Dedifferentiated amniotic fluid mesenchymal stem cell (primary cell): ENCODE results near the gene PCDHGA7.
"Not testable (repeated sequence)": the region's sequence is repeated elsewhere in the genome, so short reads cannot be mapped to it uniquely, and the experiment has no call there.

Experiments
- DNase-seq: peaks from one replicate; pipeline ENCODE4 v3.0.0-alpha.2; 2016; ENCODE audit errors: extremely low spot score

The PCDHGA7 gene

DNA sequence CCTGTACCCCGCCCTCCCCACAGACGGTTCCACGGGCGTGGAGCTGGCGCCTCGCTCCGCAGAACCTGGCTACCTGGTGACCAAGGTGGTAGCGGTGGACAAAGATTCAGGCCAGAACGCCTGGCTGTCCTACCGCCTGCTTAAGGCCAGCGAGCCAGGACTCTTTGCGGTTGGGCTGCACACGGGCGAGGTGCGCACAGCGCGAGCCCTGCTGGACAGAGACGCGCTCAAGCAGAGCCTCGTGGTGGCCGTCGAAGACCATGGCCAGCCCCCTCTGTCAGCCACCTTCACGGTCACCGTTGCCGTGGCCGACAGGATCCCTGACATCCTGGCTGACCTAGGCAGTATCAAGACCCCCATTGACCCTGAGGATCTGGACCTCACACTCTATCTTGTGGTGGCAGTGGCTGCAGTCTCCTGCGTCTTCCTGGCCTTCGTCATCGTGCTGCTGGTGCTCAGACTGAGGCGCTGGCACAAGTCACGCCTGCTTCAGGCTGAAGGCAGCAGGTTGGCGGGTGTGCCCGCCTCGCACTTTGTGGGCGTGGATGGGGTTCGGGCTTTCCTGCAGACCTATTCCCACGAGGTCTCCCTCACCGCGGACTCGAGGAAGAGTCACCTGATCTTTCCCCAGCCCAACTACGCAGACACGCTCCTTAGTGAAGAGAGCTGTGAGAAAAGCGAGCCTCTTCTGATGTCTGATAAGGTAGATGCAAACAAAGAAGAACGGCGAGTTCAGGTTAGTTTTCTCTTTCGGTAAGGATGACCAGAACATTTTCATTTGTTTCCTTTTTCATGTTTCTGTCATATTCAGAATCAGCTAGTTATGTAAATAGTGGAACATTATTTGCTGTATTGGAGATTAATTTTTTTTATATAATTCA is 16.3 kb upstream of the PCDHGA7 start:
- DNase-seq: no peak

DNA sequence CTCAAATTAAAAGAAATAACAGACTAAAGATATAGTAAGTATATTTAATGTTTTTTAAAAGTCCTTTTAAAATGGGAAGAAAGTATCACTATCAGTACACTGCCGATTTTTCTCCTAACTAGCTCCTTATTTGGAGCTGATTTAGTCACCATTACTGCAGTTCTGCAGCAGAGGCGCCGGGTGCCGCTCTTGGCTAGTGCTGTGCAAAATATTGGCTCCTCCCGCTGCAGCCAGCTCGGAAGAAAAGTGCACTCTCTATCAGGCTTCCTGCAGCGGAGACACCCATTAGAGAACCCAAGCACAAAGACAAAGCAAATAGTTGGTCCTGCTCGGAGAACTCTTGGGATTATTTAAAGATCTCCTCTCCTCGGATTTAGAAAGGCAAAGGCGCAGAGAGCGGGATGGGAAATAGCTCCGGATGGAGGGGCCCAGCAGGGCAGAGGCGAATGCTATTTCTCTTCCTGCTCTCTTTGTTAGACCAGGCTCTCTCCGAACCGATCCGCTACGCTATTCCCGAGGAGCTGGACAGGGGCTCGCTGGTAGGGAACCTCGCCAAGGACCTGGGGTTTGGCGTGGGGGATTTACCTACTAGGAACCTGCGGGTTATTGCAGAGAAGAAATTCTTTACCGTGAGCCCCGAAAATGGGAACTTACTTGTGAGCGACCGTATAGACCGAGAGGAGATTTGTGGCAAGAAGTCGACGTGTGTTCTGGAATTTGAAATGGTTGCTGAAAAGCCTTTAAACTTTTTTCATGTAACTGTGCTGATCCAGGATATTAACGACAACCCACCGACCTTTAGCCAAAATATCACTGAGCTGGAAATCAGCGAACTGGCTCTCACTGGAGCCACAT is 12.3 kb upstream of the PCDHGA7 start, which contains the start of gene PCDHGB3:
Gene PCDHGB3, plus strand, starts transcription at position 249 of the 855 bp plus-strand sequence. Its CDS starts 153 bp downstream, at position 402.
- DNase-seq: no peak

DNA sequence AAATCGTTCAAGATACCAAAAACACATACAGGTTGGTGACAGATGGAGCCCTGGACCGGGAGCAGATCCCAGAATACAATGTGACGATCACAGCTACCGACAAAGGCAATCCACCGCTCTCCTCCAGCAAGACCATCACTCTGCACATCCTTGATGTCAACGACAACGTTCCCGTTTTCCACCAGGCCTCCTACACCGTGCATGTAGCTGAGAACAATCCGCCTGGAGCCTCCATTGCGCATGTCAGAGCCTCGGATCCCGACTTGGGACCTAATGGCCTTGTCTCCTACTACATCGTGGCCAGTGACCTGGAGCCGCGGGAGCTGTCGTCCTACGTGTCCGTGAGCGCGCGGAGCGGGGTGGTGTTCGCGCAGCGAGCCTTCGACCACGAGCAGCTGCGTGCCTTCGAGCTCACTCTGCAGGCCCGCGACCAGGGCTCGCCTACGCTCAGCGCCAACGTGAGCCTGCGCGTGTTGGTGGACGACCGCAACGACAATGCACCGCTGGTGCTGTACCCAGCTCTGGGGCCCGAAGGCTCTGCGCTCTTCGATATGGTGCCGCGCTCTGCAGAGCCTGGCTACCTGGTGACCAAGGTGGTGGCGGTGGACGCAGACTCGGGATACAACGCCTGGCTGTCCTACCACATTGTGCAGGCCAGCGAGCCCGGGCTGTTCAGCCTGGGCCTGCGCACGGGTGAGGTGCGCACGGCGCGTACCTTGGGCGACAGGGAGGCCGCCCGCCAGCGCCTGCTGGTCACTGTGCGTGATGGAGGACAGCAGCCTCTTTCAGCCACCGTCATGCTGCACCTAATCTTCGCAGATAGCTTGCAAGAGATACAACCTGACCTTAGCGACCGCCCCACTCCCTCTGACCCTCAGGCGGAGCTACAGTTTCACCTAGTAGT is 10.7 kb upstream of the PCDHGA7 start:
- DNase-seq: no peak

DNA sequence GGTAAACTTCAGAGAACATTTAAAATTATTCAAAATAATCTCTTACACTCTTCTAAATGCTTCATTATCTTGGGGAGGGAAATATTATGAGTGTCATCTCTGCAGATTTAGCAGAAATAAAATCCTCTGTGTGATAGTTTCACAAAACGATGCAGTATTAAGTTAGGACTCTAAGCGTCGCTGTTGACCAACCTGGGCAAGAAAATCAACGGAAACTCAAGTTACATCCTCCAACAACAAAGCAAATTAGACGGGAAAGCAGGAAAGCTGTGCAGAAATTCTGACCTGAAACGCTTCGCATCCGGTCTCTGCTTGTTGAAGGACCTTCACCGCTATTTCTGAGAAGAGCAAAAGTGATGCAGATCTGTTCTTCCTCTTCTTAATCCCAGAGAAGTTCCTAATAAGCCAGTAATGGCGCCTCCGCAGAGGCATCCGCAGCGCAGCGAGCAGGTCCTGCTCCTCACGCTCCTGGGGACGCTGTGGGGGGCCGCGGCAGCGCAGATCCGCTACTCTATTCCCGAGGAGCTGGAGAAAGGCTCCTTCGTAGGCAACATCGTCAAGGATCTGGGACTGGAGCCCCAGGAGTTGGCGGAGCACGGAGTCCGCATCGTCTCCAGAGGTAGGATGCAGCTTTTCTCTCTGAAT is 8.7 kb upstream of the PCDHGA7 start, which contains the start of gene PCDHGA6:
Gene PCDHGA6, plus strand, starts transcription at position 219 of the 645 bp plus-strand sequence. Its CDS starts 193 bp downstream, at position 412.
- peak; percentile 39 for DNase-seq

DNA sequence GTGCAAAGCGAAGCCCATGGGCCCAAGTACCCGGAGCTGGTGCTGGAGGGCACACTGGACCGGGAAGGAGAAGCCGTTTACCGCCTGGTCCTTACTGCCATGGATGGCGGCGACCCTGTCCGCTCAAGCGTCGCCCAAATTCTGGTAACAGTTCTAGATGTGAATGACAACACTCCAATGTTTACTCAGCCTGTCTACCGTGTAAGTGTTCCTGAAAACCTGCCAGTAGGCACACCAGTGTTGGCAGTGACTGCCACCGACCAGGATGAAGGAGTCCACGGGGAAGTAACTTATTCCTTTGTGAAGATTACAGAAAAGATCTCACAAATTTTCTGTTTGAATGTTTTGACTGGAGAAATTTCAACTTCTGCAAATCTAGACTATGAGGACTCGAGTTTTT is 7.9 kb upstream of the PCDHGA7 start:
- DNase-seq: no peak

DNA sequence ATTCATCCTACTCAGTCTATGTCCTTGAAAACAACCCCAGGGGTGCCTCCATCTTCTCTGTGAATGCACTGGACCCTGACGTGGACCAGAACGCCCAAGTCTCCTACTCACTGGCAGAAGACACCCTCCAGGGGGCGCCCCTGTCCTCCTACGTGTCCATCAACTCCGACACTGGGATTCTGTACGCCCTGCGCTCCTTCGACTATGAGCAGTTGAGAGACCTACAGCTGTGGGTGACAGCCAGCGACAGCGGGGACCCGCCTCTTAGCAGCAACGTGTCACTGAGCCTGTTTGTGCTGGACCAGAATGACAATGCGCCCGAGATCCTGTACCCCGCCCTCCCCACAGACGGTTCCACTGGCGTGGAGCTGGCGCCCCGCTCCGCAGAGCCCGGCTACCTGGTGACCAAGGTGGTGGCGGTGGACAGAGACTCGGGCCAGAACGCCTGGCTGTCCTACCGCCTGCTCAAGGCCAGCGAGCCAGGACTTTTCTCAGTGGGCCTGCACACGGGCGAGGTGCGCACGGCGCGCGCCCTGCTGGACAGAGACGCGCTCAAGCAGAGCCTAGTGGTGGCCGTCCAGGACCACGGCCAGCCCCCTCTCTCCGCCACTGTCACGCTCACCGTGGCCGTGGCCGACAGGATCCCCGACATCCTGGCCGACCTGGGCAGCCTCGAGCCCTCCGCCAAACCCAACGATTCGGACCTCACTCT is 6.9 kb upstream of the PCDHGA7 start:
- not testable (repeated sequence) for DNase-seq

DNA sequence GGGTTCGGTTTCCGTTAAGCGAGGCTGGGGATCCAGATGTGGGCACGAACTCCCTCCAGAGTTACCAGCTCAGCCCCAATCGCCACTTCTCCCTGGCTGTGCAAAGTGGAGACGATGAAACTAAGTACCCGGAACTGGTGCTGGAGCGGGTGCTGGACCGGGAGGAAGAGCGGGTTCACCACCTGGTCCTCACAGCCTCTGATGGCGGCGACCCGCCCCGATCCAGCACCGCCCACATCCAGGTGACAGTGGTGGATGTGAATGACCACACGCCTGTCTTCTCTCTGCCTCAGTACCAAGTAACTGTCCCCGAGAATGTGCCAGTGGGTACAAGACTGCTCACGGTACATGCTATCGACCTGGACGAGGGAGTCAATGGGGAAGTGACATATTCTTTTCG is 803 bp downstream of the PCDHGA7 start:
- no peak for DNase-seq

DNA sequence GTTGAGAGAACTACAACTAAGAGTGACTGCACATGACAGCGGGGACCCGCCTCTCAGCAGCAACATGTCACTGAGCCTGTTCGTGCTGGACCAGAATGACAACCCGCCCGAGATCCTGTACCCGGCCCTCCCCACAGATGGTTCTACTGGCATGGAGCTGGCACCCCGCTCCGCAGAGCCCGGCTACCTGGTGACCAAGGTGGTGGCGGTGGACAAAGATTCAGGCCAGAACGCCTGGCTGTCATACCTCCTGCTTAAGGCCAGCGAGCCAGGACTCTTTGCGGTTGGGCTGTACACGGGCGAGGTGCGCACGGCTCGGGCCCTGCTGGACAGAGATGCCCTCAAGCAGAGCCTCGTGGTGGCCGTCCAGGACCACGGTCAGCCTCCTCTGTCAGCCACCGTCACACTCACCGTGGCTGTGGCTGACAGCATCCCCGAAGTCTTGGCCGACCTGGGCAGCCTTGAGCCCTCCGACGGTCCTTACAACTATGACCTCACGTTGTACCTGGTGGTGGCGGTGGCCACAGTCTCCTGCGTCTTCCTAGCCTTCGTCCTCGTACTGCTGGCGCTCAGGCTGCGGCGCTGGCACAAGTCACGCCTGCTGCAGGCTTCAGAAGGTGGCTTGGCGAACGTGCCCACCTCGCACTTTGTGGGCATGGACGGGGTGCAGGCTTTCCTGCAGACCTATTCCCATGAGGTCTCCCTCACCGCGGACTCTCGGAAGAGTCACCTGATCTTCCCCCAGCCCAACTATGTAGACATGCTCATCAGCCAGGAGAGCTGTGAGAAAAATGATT is 2.1 kb downstream of the PCDHGA7 start:
- DNase-seq: no peak

DNA sequence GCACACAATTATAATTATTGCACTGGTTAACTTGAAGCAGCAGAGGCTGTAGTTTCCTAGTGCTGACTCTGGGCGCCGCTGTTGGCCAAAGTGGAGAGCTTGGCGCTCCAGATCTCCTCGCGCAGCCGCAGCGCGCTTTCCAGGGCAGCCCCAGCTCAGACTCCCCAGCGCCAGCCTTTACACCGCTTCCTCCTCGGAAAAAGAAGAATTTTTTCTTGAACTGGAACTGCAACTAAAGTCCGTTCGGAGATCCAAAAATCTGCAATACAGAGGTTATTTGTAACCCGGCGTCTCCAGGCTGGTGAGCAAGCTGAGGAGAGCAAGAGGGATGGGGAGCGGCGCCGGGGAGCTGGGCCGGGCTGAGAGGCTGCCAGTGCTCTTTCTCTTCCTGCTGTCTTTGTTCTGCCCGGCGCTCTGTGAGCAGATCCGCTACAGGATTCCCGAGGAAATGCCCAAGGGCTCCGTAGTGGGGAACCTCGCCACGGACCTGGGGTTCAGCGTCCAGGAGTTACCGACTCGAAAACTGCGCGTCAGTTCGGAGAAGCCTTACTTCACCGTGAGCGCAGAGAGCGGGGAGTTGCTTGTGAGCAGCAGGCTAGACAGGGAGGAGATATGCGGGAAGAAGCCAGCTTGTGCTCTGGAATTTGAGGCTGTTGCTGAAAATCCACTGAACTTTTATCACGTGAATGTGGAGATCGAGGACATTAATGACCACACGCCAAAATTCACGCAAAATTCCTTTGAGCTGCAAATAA is 5.2 kb downstream of the PCDHGA7 start, which contains the start of gene PCDHGB4:
Gene PCDHGB4, plus strand, starts transcription at position 142 of the 755 bp plus-strand sequence. Its CDS starts 187 bp downstream, at position 329.
- DNase-seq: not testable (repeated sequence)

DNA sequence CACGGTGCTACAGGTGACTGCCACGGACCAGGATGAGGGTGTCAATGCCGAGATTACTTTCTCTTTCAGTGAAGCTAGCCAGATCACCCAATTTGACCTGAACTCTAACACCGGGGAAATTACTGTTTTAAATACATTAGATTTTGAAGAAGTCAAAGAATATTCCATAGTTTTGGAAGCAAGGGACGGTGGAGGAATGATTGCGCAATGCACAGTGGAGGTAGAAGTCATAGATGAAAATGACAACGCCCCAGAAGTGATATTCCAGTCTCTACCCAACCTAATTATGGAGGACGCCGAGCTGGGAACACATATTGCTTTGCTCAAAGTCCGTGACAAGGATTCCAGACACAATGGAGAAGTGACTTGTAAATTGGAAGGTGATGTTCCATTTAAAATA is 6.1 kb downstream of the PCDHGA7 start:
- no peak for DNase-seq

DNA sequence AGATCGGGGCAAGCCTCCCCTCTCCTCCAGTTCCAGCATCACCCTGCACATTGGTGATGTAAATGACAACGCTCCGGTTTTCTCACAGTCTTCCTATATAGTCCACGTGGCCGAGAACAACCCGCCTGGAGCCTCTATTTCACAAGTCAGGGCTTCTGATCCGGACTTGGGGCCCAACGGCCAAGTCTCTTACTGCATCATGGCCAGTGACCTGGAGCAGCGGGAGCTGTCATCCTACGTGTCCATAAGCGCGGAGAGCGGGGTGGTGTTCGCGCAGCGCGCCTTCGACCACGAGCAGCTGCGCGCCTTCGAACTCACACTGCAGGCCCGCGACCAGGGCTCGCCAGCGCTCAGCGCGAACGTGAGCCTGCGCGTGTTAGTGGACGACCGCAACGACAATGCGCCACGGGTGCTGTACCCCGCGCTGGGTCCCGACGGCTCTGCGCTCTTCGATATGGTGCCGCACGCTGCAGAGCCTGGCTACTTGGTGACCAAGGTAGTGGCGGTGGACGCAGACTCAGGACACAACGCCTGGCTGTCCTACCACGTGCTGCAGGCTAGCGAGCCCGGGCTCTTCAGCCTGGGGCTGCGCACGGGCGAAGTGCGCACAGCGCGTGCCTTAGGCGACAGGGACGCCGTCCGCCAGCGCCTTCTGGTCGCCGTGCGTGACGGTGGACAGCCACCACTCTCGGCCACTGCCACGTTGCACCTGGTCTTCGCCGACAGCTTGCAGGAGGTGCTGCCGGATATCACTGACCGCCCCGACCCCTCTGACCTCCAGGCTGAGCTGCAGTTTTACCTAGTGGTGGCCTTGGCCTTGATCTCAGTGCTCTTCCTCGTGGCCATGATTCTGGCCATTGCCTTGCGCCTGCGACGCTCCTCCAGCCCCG is 6.9 kb downstream of the PCDHGA7 start:
- DNase-seq: no peak

DNA sequence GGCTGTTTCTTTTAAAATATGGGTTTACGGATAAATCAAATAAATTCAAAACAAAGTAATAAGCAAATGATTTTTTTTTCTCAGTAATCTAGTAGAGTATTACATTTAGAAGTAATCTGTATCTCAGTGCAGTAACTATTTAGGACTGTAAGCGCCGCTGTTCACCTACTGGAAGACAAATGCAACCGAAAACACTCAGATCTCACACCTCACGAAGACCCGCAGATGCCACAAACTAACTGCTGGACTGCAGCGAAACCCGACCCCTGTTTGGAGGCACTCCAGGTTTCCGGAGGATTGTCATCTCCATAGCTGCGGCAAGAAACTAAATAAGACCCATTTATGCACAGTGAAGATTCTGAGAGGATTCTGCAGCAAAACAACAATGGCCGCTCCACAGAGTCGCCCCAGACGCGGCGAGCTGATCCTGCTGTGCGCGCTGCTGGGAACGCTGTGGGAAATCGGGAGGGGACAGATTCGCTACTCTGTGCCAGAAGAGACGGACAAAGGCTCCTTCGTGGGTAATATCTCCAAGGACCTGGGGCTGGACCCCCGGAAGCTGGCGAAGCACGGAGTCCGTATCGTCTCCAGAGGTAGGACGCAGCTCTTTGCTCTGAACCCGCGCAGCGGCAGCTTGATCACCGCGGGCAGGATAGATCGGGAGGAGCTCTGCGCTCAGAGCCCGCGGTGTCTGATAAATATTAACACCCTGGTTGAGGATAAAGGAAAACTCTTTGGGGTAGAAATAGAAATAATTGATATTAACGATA is 10.1 kb downstream of the PCDHGA7 start, which contains the start of gene PCDHGA8:
Gene PCDHGA8, plus strand, starts transcription at position 205 of the 770 bp plus-strand sequence. Its CDS starts 181 bp downstream, at position 386.
- DNase-seq: no peak

DNA sequence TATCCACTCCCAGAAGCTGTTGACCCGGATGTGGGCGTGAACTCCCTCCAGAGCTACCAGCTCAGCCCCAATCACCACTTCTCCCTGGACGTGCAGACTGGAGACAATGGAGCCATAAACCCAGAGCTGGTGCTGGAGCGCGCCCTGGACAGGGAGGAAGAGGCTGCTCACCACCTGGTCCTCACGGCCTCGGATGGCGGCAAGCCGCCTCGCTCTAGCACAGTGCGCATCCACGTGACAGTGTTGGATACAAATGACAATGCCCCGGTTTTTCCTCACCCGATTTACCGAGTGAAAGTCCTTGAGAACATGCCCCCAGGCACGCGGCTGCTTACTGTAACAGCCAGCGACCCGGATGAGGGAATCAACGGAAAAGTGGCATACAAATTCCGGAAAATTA is 10.7 kb downstream of the PCDHGA7 start:
- no peak for DNase-seq

DNA sequence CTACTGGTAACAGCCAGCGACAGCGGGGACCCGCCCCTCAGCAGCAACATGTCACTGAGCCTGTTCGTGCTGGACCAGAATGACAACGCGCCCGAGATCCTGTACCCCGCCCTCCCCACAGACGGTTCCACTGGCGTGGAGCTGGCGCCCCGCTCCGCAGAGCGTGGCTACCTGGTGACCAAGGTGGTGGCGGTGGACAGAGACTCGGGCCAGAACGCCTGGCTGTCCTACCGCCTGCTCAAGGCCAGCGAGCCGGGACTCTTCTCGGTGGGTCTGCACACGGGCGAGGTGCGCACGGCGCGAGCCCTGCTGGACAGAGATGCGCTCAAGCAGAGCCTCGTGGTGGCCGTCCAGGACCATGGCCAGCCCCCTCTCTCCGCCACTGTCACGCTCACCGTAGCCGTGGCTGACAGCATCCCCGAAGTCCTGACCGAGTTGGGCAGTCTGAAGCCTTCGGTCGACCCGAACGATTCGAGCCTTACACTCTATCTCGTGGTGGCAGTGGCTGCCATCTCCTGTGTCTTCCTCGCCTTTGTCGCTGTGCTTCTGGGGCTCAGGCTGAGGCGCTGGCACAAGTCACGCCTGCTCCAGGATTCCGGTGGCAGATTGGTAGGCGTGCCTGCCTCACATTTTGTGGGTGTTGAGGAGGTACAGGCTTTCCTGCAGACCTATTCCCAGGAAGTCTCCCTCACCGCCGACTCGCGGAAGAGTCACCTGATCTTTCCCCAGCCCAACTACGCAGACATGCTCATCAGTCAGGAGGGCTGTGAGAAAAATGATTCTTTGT is 12.1 kb downstream of the PCDHGA7 start:
- DNase-seq: not testable (repeated sequence)

DNA sequence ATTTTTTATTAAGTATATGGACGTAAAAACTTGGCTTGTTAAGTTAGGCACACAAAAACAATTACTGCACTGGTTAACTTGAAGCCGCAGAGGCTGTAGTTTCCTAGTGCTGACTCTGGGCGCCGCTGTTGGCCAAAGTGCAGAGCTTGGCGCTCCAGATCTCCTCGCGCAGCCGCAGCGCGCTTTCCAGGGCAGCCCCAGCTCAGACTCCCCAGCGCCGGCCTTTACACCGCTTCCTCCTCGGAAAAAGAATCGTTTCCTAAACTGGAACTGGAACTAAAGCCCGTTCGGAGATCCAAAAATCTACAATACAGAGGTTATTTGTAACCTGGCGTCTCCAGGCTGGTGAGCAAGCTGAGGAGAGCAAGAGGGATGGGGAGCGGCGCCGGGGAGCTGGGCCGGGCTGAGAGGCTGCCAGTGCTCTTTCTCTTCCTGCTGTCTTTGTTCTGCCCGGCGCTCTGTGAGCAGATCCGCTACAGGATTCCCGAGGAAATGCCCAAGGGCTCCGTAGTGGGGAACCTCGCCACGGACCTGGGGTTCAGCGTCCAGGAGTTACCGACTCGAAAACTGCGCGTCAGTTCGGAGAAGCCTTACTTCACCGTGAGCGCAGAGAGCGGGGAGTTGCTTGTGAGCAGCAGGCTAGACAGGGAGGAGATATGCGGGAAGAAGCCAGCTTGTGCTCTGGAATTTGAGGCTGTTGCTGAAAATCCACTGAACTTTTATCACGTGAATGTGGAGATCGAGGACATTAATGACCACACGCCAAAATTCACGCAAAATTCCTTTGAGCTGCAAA is 15.4 kb downstream of the PCDHGA7 start, which contains the start of gene PCDHGB5:
Gene PCDHGB5, plus strand, starts transcription at position 192 of the 796 bp plus-strand sequence. Its CDS starts 181 bp downstream, at position 373.
- not testable (repeated sequence) for DNase-seq
